ENCODE results near the gene FTO.

Gene FTO

DNA sequence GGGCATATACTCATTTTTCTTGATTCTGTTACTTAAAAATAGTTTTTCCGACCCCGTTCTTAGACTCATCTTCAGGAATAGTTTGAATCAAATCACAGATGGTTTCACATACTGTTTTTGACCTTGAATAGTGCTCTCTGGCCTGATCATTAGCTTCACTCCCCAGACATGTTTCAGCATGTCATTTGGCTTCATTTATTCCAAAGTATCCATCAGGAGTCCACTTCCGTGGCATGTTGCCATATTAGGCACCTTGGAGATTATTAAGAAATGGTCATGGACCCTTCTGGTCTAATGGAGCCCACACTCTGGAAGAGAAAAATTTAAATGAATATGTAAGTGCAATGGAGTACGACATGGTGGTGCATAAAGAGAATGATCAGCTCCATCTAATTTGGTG, 222.3 kb downstream of the FTO start:
- Histone ChIP-seq H3K4me3 (no peak overlapping the region), H3K36me3 (ENCODE audit: insufficient read depth, low read length) (no peaks in the 10 kb centered on the region), H3K9me3 (ENCODE audit: low read depth, low read length) (no peaks in the 10 kb centered on the region), H3K9ac (ENCODE audit: insufficient read length) (no peak overlapping the region), H3K27ac (no peak overlapping the region)
- TF ChIP-seq EZH2 (IDR thresholded peaks at IDR 0.05) (no peak), FOXP2 (optimal IDR thresholded peaks at IDR 0.05; ENCODE audit: control extremely low read depth, extremely low read length, insufficient read depth) (no peak), POLR2AphosphoS5 (IDR thresholded peaks at IDR 0.05; ENCODE audit: borderline replicate concordance, low read depth, low read length) (no peak)
- no peak for DNase-seq (ENCODE audit: low read depth, low spot score)

DNA sequence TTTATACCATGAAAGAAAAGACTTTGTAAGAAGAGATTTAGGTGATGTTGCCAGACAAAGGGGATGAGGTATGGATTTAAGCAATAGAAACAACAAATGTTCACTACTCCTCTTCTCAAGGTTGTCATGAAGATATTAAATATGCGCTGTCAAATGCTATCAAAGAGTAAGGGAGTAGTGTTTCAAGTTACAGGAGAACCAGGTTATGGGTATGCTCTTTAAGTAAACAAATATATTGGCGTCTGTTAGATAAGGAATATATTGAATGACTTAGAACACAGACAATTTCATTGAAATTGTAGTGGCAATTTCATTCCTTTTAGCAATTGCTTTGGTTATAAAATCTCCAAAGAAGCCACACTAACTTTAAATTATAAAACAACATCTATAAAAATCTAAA, 229.0 kb downstream of the FTO start:
- TF ChIP-seq FOXP2 (optimal IDR thresholded peaks at IDR 0.05; ENCODE audit: control extremely low read depth, extremely low read length, insufficient read depth) (no peak), POLR2AphosphoS5 (IDR thresholded peaks at IDR 0.05; ENCODE audit: borderline replicate concordance, low read depth, low read length) (no peak), EZH2 (IDR thresholded peaks at IDR 0.05) (no peak)
- no peak overlapping the region for H3K9ac ChIP-seq (ENCODE audit: insufficient read length)
- no peak overlapping the region for H3K27ac ChIP-seq

DNA sequence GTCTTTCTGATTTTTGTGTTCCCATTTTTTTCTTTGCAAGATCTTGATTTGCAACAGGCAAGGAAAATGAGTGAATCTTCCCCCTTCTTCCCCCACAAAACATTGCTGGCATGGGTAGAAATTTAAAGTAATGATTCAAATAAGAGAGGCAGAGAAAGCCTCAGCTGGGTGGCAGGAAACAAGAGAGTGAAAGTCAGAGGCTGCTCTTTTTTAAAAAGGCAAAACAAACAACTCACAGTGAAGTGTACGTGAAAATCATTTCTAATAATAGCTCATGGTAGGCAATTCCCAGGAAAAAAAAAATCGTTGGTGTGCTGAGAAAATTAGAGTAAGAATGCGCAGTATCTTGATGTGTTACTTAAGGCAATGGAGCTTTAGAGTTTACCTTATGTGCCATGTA, 229.5 kb downstream of the FTO start:
- Histone ChIP-seq H3K36me3 (ENCODE audit: insufficient read depth, low read length) (no peaks in the 10 kb centered on the region), H3K9ac (ENCODE audit: insufficient read length) (no peak overlapping the region), H3K27ac (no peak overlapping the region), H3K9me3 (ENCODE audit: low read depth, low read length) (no peaks in the 10 kb centered on the region), H3K4me3 (no peak overlapping the region)
- TF ChIP-seq EZH2 (IDR thresholded peaks at IDR 0.05) (no peak), FOXP2 (optimal IDR thresholded peaks at IDR 0.05; ENCODE audit: control extremely low read depth, extremely low read length, insufficient read depth) (no peak), POLR2AphosphoS5 (IDR thresholded peaks at IDR 0.05; ENCODE audit: borderline replicate concordance, low read depth, low read length) (no peak)
- no peak for DNase-seq (ENCODE audit: low read depth, low spot score)

More for the DNA sequence above, 229.0 kb downstream of the FTO start:
- H3K36me3 ChIP-seq (ENCODE audit: insufficient read depth, low read length) = no peaks in the 10 kb centered on the region
- no peak overlapping the region for H3K4me3 ChIP-seq
- no peak for DNase-seq (ENCODE audit: low read depth, low spot score)
- no peaks in the 10 kb centered on the region for H3K9me3 ChIP-seq (ENCODE audit: low read depth, low read length)

DNA sequence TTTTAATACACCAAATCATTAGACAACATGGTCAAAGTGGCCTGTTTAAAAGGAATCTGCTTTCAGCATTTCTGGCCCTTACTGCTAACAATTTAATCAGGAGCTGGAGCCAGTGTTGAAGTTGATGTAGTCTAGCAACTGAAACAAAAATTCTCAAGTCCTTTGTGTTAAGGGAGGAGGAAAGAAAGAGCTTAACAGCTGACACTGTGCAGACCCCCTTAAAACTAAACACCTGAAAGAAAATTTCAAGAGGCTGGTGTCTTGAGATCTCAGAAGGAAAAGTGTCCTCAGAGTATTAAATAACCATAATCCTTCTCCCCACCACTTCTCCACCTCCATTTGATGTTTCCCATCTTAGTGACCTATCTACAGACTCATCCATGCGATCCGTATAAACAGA, 232.1 kb downstream of the FTO start:
- H3K27ac ChIP-seq = no peak overlapping the region
- DNase-seq (ENCODE audit: low read depth, low spot score) = no peak

DNA sequence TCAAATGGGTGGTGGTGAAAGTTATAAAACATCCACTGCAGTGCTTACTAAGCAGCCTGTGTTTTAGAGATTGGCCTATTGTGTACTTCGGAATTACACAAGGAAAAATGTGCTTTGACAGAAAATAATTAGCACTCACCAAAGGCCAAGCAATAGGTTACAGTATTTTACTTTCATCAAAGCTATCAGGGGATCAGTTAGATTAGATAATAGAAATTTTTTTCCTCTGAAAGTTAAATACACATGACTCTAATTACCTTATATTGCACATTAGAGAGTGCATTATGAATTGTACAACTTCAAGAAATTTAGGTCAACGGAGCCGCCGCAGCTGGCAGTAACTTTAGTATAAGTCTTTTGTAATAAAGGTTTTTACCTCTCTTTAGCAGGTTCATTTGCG, 232.6 kb downstream of the FTO start:
- DNase-seq (ENCODE audit: low read depth, low spot score) = no peak
- no peak for TF ChIP-seq POLR2AphosphoS5 (IDR thresholded peaks at IDR 0.05; ENCODE audit: borderline replicate concordance, low read depth, low read length)
- TF ChIP-seq EZH2 (IDR thresholded peaks at IDR 0.05) = no peak
- no peak for TF ChIP-seq FOXP2 (optimal IDR thresholded peaks at IDR 0.05; ENCODE audit: control extremely low read depth, extremely low read length, insufficient read depth)
- no peaks in the 10 kb centered on the region for H3K36me3 ChIP-seq (ENCODE audit: insufficient read depth, low read length)
- H3K4me3 ChIP-seq = no peak overlapping the region
- H3K9me3 ChIP-seq (ENCODE audit: low read depth, low read length) = no peaks in the 10 kb centered on the region
- no peak overlapping the region for H3K27ac ChIP-seq
- no peak overlapping the region for H3K9ac ChIP-seq (ENCODE audit: insufficient read length)

More for the DNA sequence above, 232.1 kb downstream of the FTO start:
- Histone ChIP-seq H3K9ac (ENCODE audit: insufficient read length) (no peak overlapping the region), H3K9me3 (ENCODE audit: low read depth, low read length) (no peaks in the 10 kb centered on the region), H3K36me3 (ENCODE audit: insufficient read depth, low read length) (no peaks in the 10 kb centered on the region), H3K4me3 (no peak overlapping the region)
- TF ChIP-seq EZH2 (IDR thresholded peaks at IDR 0.05) (no peak), POLR2AphosphoS5 (IDR thresholded peaks at IDR 0.05; ENCODE audit: borderline replicate concordance, low read depth, low read length) (no peak), FOXP2 (optimal IDR thresholded peaks at IDR 0.05; ENCODE audit: control extremely low read depth, extremely low read length, insufficient read depth) (no peak)

DNA sequence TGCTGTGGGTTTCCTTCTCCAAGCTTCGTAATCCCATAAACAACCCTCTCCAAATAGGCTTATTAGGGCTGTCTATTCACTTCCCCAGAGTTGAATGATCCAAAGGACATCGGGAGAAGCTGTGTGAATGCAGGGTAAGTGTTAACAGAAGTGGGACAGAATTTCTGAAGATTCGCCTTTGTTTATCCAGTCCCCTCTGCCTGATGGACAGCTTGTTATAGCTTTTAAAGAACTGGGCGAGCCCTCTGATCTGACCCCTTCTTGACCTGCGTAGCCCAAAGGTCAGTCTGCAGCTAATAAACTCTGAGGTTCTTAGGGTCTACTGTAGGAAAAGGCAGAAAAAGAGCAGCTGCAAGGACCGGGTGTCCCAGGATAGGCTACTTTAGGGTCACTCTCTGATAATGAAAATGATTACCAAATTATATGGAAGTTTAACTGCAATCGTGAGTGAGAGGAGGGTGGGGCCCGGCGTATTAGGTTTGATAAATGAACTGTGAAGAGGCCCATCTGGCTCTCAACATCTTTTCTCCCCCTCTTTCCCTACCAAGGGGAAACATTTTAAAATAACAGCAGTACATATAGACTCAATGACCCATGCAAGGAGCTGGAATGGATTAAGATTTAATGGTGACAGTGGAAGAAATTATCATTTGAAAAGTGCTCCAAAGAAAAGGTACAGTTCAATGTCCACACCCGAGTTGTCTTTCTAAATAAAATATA, 233.4 kb downstream of the FTO start:
- DNase-seq (ENCODE audit: low read depth, low spot score) = no peak
- H3K36me3 ChIP-seq (ENCODE audit: insufficient read depth, low read length) = no peaks in the 10 kb centered on the region
- H3K4me3 ChIP-seq = no peak overlapping the region
- TF ChIP-seq EZH2 (IDR thresholded peaks at IDR 0.05) = no peak
- TF ChIP-seq POLR2AphosphoS5 (IDR thresholded peaks at IDR 0.05; ENCODE audit: borderline replicate concordance, low read depth, low read length) = no peak
- TF ChIP-seq FOXP2 (optimal IDR thresholded peaks at IDR 0.05; ENCODE audit: control extremely low read depth, extremely low read length, insufficient read depth) = no peak
- no peak overlapping the region for H3K27ac ChIP-seq
- H3K9me3 ChIP-seq (ENCODE audit: low read depth, low read length) = no peaks in the 10 kb centered on the region
- no peak overlapping the region for H3K9ac ChIP-seq (ENCODE audit: insufficient read length)

DNA sequence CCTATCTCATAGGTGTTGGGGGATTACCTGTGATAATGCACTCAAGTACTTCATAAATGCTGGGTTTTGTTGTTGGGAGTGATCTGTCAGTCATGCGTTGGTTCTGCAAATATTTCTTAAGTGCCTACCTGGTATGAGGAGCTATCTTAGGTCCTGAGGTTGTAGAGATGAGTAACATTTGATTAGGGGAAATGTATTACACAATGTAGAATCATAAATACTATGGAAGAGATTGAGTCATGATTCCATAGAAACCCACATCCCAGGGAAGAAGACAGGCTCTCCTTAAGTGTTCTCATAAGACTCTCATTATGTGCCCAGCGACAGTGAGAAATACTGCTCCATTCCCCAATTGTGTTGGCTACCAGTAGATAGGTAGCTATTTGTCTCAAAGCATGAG, 240.1 kb downstream of the FTO start:
- H3K9ac ChIP-seq (ENCODE audit: insufficient read length) = no peak overlapping the region
- DNase-seq (ENCODE audit: low read depth, low spot score) = no peak
- no peak overlapping the region for H3K27ac ChIP-seq
- no peak overlapping the region for H3K4me3 ChIP-seq
- no peaks in the 10 kb centered on the region for H3K9me3 ChIP-seq (ENCODE audit: low read depth, low read length)
- no peaks in the 10 kb centered on the region for H3K36me3 ChIP-seq (ENCODE audit: insufficient read depth, low read length)
- no peak for TF ChIP-seq POLR2AphosphoS5 (IDR thresholded peaks at IDR 0.05; ENCODE audit: borderline replicate concordance, low read depth, low read length)
- no peak for TF ChIP-seq FOXP2 (optimal IDR thresholded peaks at IDR 0.05; ENCODE audit: control extremely low read depth, extremely low read length, insufficient read depth)
- no peak for TF ChIP-seq EZH2 (IDR thresholded peaks at IDR 0.05)

DNA sequence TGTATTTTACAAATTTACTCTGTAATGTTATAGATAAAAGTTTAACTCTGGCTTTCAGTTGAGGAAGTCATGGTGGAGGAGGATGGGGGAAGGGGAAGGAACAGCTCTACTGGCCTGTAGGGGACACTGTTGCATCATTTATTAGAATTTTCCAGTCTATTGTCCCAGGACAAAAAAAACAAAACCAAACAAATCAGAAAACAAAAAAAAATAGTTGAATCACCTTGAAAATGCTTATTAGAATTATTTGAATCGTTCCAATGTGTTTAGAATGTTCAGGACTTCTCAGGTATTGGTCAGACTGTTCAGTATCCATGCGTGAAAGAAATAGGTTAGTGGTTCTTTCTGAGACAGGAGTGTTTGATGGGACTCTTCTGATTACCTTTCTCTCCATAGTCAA, 242.0 kb downstream of the FTO start:
- H3K4me3 ChIP-seq = no peak overlapping the region
- TF ChIP-seq FOXP2 (optimal IDR thresholded peaks at IDR 0.05; ENCODE audit: control extremely low read depth, extremely low read length, insufficient read depth) = no peak
- no peak for TF ChIP-seq EZH2 (IDR thresholded peaks at IDR 0.05)
- TF ChIP-seq POLR2AphosphoS5 (IDR thresholded peaks at IDR 0.05; ENCODE audit: borderline replicate concordance, low read depth, low read length) = no peak
- H3K27ac ChIP-seq = no peak overlapping the region
- H3K9ac ChIP-seq (ENCODE audit: insufficient read length) = no peak overlapping the region
- no peak for DNase-seq (ENCODE audit: low read depth, low spot score)
- no peaks in the 10 kb centered on the region for H3K9me3 ChIP-seq (ENCODE audit: low read depth, low read length)
- H3K36me3 ChIP-seq (ENCODE audit: insufficient read depth, low read length) = no peaks in the 10 kb centered on the region

Measured in SK-N-MC (cell line).